ENCODE data around the gene THRAP3. TPM values are rescaled to one million over a fixed set of nuclear protein-coding genes. Genes with fewer than 3 reads are reported as not detected.
A peak's percentile ranks its signal among the peaks of the same experiment; 100 is the strongest.
"Not testable (repeated sequence)": the region's sequence is repeated elsewhere in the genome, so short reads cannot be mapped to it uniquely, and the experiment has no call there.

The THRAP3 gene
- total RNA-seq, 1 experiment from 2014 or later, result 55.7 TPM

- intact Hi-C loops (cut with micrococcal nuclease), result no loop called here
- Histone ChIP-seq H3K79me2 (ENCODE audit: low read length) (peaks cover 94% of the 10 kb centered on the region), H3K4me2 (ENCODE audit: low read length) (peak overlapping the region; percentile 16; the same call in 1 of the 2 replicates), H3K9ac (ENCODE audit: low read length) (no peak overlapping the region), H2AFZ (ENCODE audit: low read length) (no peak overlapping the region), H3F3A (ENCODE audit: low read length, unreplicated experiment) (peaks cover 17% of the 10 kb centered on the region), H3K9me2 (replicated peaks; ENCODE audit: low read length) (no peaks in the 10 kb centered on the region), H3K9me3 (ENCODE audit: low read length) (no peaks in the 10 kb centered on the region), H3K36me3 (ENCODE audit: low read depth, low read length) (peaks cover 6% of the 10 kb centered on the region; the same call in 1 of the 2 replicates), H3K4me3 (ENCODE audit: low read length) (no peak overlapping the region), H3K4me1 (ENCODE audit: insufficient read depth, low read length) (peaks cover 32% of the 10 kb centered on the region), H3K27me3 (ENCODE audit: low read length) (no peaks in the 10 kb centered on the region), H4K20me1 (ENCODE audit: low read length) (peaks cover 43% of the 10 kb centered on the region), H3K27ac (ENCODE audit: low read length) (peak overlapping the region; percentile 69)
- CTCF ChIA-PET, result interaction anchor here (0.7 kb wide), 1 partner anchor 195 kb away, joined by 5 read pairs; no protein-coding TSS in a partner anchor
- DNase-seq (peak; percentile 76), ATAC-seq (peak; percentile 59)
- POLR2A ChIA-PET (ENCODE audit: unreplicated experiment), result no interaction called here
- BruUV-seq (replicated peaks), result no TSS peak
- TF ChIP-seq EZH2phosphoT487 (IDR thresholded peaks at IDR 0.05; ENCODE audit: borderline replicate concordance, low read length) (no peak), CTCF (conservative IDR thresholded peaks at IDR 0.05; ENCODE audit: low read depth, low read length) (no peak), EZH2 (IDR thresholded peaks at IDR 0.05; ENCODE audit: low read length, unreplicated experiment) (no peak)
Measured at GRCh38 chr1:36248250-36248894, 24.1 kb downstream of the THRAP3 start.

- H3K4me2 ChIP-seq (ENCODE audit: low read length), result peak overlapping the region; percentile 67
- peaks cover 17% of the 10 kb centered on the region for H3F3A ChIP-seq (ENCODE audit: low read length, unreplicated experiment)
- H3K9me3 ChIP-seq (ENCODE audit: low read length), result no peaks in the 10 kb centered on the region
- peaks cover 46% of the 10 kb centered on the region for H3K4me1 ChIP-seq (ENCODE audit: insufficient read depth, low read length)
- peaks cover 97% of the 10 kb centered on the region for H3K79me2 ChIP-seq (ENCODE audit: low read length)
- peak; percentile 76 for DNase-seq
- peak overlapping the region; percentile 17; the same call in 1 of the 2 replicates for H3K9ac ChIP-seq (ENCODE audit: low read length)
- H2AFZ ChIP-seq (ENCODE audit: low read length), result no peak overlapping the region
- BruUV-seq (replicated peaks), result no TSS peak
- peaks cover 51% of the 10 kb centered on the region for H4K20me1 ChIP-seq (ENCODE audit: low read length)
- no peaks in the 10 kb centered on the region for H3K27me3 ChIP-seq (ENCODE audit: low read length)
- intact Hi-C loops (cut with micrococcal nuclease), result no loop called here
- no peaks in the 10 kb centered on the region for H3K9me2 ChIP-seq (replicated peaks; ENCODE audit: low read length)
- H3K36me3 ChIP-seq (ENCODE audit: low read depth, low read length), result peaks cover 11% of the 10 kb centered on the region
- peak; percentile 71 for ATAC-seq
- peak overlapping the region; percentile 28; the same call in 1 of the 2 replicates for H3K4me3 ChIP-seq (ENCODE audit: low read length)
- H3K27ac ChIP-seq (ENCODE audit: low read length), result peak overlapping the region; percentile 75
- ChIA-PET CTCF (no interaction called here), POLR2A (ENCODE audit: unreplicated experiment) (no interaction called here)
- TF ChIP-seq EZH2 (IDR thresholded peaks at IDR 0.05; ENCODE audit: low read length, unreplicated experiment), result no peak
- no peak for TF ChIP-seq EZH2phosphoT487 (IDR thresholded peaks at IDR 0.05; ENCODE audit: borderline replicate concordance, low read length)
- TF ChIP-seq CTCF (conservative IDR thresholded peaks at IDR 0.05; ENCODE audit: low read depth, low read length), result no peak
Measured at GRCh38 chr1:36251794-36252481, 27.7 kb downstream of the THRAP3 start.

GRCh38 chr1:36252482-36252824 is 28.2 kb downstream of the THRAP3 start:
- H3K27me3 ChIP-seq (ENCODE audit: low read length); DNase-seq; POLR2A ChIA-PET (ENCODE audit: unreplicated experiment); CTCF ChIA-PET; ATAC-seq; intact Hi-C loops (cut with micrococcal nuclease); BruUV-seq (replicated peaks); H2AFZ ChIP-seq (ENCODE audit: low read length); H3K9me3 ChIP-seq (ENCODE audit: low read length); H3K9me2 ChIP-seq (replicated peaks; ENCODE audit: low read length): not testable (repeated sequence)
- peaks cover 51% of the 10 kb centered on the region for H3K4me1 ChIP-seq (ENCODE audit: insufficient read depth, low read length)
- H3K4me2 ChIP-seq (ENCODE audit: low read length), result peak overlapping the region; percentile 67
- peaks cover 11% of the 10 kb centered on the region for H3K36me3 ChIP-seq (ENCODE audit: low read depth, low read length)
- H3K9ac ChIP-seq (ENCODE audit: low read length), result peak overlapping the region; percentile 17; the same call in 1 of the 2 replicates
- peaks cover 55% of the 10 kb centered on the region for H4K20me1 ChIP-seq (ENCODE audit: low read length)
- H3F3A ChIP-seq (ENCODE audit: low read length, unreplicated experiment), result peaks cover 17% of the 10 kb centered on the region
- peaks cover 97% of the 10 kb centered on the region for H3K79me2 ChIP-seq (ENCODE audit: low read length)
- peak overlapping the region; percentile 75 for H3K27ac ChIP-seq (ENCODE audit: low read length)
- H3K4me3 ChIP-seq (ENCODE audit: low read length), result peak overlapping the region; percentile 28; the same call in 1 of the 2 replicates

Data from PC-3 (cell line).